HL-60 (cell line): Measurements from ENCODE around the gene NDUFB5.

ENCODE experiments used
- DNase-seq, 2 experiments: peaks; one replicate each; pipeline ENCODE4 v3.0.0-alpha.2; 2010 to 2020; ENCODE audit warnings: low read depth in 1 of 2, low spot score in 1 of 2
- H3K27ac ChIP-seq: fragments of 250-450 bp; sonication (Bioruptor Pico); replicated peaks from 2 replicates; pipeline ENCODE4 v1.5.1; 2020; ENCODE audit warnings: mild to moderate bottlenecking, moderate library complexity
- H3K27me3 ChIP-seq: fragments of 250-450 bp; sonication (Bioruptor Pico); 2 replicates; pipeline ENCODE4 v1.5.1; 2021; ENCODE audit warnings: mild to moderate bottlenecking, moderate library complexity; ENCODE audit not compliant: insufficient read depth, poor library complexity, severe bottlenecking
- H3K4me3 ChIP-seq: replicated peaks from 2 replicates; pipeline ENCODE4 v1.5.1; 2011; ENCODE audit warnings: mild to moderate bottlenecking, control low read depth, low read length; ENCODE audit not compliant: insufficient read depth
- GABPA ChIP-seq: IDR thresholded peaks from 2 replicates; pipeline ENCODE4 v1.6.1; 2012; ENCODE audit warnings: low read depth
- POLR2AphosphoS5 ChIP-seq: IDR thresholded peaks from 2 replicates; pipeline ENCODE4 v1.6.1; 2012; ENCODE audit warnings: low read depth
- SPI1 ChIP-seq: IDR thresholded peaks from 2 replicates; pipeline ENCODE4 v1.6.1; 2012; ENCODE audit warnings: low read depth, mild to moderate bottlenecking, borderline replicate concordance
- TF ChIP-seq, protein P1 (sequence below): IDR thresholded peaks from one replicate; pipeline ENCODE4 v1.5.1; 2011; ENCODE audit warnings: low read length, control low read depth, inconsistent platforms; ENCODE audit not compliant: insufficient read depth
- TF ChIP-seq, protein P2 (sequence below): IDR thresholded peaks from 2 replicates; pipeline ENCODE4 v1.6.1; 2012; ENCODE audit warnings: low read depth; ENCODE audit not compliant: insufficient replicate concordance

Gene NDUFB5

GRCh38 chr3:179589143-179589542 lies 15.5 kb upstream of the NDUFB5 start:
- Histone ChIP-seq H3K27me3 (no peaks in the 10 kb centered on the region), H3K27ac (no peak overlapping the region), H3K4me3 (no peak overlapping the region)
- no peak for DNase-seq
- TF ChIP-seq, protein P1, sequence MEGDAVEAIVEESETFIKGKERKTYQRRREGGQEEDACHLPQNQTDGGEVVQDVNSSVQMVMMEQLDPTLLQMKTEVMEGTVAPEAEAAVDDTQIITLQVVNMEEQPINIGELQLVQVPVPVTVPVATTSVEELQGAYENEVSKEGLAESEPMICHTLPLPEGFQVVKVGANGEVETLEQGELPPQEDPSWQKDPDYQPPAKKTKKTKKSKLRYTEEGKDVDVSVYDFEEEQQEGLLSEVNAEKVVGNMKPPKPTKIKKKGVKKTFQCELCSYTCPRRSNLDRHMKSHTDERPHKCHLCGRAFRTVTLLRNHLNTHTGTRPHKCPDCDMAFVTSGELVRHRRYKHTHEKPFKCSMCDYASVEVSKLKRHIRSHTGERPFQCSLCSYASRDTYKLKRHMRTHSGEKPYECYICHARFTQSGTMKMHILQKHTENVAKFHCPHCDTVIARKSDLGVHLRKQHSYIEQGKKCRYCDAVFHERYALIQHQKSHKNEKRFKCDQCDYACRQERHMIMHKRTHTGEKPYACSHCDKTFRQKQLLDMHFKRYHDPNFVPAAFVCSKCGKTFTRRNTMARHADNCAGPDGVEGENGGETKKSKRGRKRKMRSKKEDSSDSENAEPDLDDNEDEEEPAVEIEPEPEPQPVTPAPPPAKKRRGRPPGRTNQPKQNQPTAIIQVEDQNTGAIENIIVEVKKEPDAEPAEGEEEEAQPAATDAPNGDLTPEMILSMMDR: no peak
- TF ChIP-seq, protein P2, sequence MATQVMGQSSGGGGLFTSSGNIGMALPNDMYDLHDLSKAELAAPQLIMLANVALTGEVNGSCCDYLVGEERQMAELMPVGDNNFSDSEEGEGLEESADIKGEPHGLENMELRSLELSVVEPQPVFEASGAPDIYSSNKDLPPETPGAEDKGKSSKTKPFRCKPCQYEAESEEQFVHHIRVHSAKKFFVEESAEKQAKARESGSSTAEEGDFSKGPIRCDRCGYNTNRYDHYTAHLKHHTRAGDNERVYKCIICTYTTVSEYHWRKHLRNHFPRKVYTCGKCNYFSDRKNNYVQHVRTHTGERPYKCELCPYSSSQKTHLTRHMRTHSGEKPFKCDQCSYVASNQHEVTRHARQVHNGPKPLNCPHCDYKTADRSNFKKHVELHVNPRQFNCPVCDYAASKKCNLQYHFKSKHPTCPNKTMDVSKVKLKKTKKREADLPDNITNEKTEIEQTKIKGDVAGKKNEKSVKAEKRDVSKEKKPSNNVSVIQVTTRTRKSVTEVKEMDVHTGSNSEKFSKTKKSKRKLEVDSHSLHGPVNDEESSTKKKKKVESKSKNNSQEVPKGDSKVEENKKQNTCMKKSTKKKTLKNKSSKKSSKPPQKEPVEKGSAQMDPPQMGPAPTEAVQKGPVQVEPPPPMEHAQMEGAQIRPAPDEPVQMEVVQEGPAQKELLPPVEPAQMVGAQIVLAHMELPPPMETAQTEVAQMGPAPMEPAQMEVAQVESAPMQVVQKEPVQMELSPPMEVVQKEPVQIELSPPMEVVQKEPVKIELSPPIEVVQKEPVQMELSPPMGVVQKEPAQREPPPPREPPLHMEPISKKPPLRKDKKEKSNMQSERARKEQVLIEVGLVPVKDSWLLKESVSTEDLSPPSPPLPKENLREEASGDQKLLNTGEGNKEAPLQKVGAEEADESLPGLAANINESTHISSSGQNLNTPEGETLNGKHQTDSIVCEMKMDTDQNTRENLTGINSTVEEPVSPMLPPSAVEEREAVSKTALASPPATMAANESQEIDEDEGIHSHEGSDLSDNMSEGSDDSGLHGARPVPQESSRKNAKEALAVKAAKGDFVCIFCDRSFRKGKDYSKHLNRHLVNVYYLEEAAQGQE: no peak
- TF ChIP-seq GABPA (no peak), SPI1 (no peak), POLR2AphosphoS5 (no peak)

DNA sequence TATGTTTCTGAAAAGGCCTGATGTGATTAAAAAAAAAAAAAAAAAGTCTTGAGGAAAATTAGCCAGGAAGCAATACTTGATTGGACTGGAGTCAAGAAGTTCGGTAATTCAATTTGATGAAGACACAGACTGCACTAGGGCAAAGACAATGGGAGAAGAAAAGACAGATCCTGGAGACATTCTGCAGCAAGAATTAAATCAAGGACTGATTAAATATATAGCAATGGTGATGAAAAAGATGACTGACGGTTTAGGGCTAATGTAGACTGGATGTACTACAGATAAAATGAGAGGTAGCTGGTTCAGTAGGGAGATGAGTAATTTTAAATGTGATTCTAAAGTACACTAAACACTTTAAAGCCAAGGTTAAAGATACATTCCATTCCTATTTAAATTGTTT lies 13.9 kb upstream of the NDUFB5 start:
- Histone ChIP-seq H3K27ac (no peak overlapping the region), H3K27me3 (no peaks in the 10 kb centered on the region), H3K4me3 (no peak overlapping the region)
- no peak for TF ChIP-seq SPI1
- TF ChIP-seq, protein P1: no peak
- no peak for TF ChIP-seq GABPA
- no peak for TF ChIP-seq POLR2AphosphoS5
- TF ChIP-seq, protein P2: no peak
- no peak for DNase-seq

DNA sequence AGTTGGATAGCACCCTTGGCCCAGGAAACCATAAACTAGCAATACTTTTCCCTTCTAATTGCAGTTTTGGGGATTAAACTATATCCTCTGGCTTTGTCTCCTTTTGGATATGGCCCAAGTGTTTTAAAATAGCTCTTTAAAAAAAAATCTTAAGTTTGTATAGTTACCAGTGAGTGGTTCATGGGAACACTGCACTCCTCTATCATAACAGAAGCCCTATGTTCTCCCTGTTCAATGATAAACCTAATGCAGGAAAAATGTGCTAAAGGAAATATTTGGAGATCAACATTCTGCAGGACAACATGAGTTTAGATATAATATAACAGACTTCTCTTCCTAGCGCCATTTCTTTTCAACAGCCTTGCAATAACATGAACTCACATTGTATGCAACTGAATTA lies 13.3 kb upstream of the NDUFB5 start:
- no peak overlapping the region for H3K27ac ChIP-seq
- TF ChIP-seq POLR2AphosphoS5 (no peak), GABPA (no peak), SPI1 (no peak)
- TF ChIP-seq, protein P1: no peak
- TF ChIP-seq, protein P2: no peak
- DNase-seq: no peak

More for the DNA sequence above, 13.3 kb upstream of the NDUFB5 start:
- H3K4me3 ChIP-seq: no peak overlapping the region
- no peaks in the 10 kb centered on the region for H3K27me3 ChIP-seq
